ENCODE data around the gene RALBP1.

RALBP1 gene

DNA sequence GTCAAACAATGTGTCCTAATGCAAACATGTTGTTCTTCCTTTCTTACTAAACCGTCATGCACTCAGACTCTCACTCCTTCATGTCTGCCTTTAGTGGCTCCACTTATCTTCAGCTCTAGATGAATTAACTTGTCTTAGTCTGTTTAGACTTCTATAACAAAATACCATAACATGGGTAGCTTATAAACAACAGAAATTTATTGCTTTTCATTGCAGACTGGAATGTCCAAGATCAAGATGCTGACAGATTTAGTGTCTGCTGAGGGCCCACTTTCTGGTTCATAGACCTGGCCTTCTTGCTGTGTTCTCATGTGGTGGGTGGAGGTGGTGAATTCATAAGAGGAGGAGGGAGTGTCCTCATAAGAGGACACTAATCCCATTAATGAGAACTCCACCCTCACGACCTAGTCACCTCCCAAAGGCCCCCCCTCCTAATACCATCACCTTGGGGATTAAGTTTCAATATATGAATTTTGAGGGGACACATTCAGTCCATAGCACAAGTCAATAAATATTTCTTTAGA, 32.3 kb downstream of the RALBP1 start:
- no peak for DNase-seq (ENCODE audit: low read depth in 2 of 2, low spot score in 1 of 2)

DNA sequence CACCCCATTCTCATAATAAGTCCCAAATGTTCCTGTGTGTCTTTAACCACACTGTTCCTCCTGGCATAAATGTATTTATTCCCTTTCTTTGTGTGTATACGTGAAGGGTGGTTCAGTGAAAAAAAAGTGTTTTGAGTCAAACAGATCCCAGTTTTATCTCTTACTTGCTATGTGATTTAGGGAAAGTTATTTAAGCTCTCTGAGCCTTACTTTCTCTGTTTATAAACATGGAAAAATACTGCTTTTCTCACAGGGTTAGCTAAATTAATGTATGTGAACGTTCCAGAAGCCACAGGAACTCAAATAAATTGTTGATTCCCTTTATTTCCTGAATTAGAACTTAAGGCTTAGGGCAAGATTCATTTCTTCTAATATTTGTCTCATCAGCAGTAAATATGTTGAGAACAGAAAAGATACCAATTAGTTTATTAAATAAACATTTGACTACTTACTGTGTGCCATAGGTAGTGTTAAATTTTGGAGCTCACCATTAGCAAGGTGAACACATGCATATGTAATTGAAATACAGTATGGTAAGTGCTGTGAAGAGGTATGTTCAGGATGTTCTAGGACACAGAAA, 33.2 kb downstream of the RALBP1 start:
- no peak for DNase-seq (ENCODE audit: low read depth in 2 of 2, low spot score in 1 of 2)

DNA sequence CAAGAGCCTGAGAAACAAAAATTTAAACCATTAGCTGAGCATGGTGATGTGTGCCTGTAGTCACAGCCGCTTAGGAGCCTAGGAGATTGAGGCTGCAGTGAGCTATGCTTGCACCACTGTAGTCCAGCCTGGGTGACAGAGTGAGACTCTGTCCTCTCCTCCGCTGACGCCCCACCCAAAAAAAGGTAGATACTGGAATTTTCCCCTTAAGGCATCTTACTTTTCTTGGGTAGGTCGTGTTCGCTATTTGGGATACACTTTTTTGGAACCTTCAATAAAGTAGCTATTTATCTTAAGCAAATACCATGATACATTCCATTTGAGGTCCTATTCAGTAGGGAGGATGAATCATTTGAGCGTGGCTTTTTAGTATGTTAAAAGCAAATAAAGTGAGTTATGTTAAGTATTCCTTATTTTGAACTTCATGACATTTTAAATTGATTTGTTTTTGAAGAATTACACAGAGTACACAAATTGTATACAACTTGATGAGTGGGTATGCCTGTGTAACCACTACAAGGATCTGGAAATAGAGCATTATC, 38.7 kb downstream of the RALBP1 start:
- DNase-seq (ENCODE audit: low read depth in 2 of 2, low spot score in 1 of 2), result no peak

DNA sequence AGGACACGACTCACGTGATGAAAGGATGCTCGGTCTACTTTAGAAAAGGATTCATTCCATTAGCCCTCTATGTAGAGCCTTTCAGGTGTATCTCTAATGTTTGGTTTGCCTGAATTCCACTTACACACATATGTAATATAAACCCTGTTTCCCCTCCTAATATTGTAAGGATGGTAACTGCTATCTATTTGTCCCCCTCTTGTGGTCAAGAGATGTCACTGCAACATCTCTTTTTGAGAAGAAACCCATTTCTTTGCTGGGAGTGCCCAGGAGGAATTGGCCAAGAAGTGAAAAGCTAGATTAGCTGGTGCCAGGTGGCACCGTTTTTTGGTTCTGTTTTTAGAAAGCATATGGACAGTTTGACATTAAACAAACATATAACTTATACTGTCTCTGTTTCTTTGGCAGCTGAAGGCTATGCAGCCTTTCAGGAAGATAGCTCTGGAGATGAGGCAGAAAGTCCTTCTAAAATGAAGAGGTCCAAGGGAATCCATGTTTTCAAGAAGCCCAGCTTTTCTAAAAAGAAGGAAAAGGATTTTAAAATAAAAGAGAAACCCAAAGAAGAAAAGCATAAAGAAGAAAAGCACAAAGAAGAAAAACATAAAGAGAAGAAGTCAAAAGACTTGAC, 41.2 kb downstream of the RALBP1 start:
- no peak for DNase-seq (ENCODE audit: low read depth in 2 of 2, low spot score in 1 of 2)

DNA sequence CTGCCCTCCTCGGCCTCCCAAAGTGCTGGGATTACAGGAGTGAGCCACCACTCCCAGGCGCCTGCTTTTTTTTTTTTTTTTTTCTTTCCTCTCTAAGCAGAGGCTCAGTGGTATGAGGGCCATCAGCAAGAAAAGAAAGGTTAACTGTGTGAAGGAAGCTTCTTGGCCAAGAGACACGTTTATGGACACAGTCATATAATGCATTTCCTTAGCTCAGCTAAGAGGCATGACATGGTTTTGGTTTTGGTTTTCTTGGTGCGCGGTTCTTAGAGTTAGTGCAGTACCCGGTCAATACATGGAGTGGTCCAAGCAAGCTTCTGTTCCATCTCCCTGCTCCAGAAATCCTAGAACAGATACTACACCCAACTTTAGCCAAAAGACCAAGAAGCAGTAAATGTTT, 42.6 kb downstream of the RALBP1 start:
- DNase-seq (ENCODE audit: low read depth in 2 of 2, low spot score in 1 of 2), result no peak

DNA sequence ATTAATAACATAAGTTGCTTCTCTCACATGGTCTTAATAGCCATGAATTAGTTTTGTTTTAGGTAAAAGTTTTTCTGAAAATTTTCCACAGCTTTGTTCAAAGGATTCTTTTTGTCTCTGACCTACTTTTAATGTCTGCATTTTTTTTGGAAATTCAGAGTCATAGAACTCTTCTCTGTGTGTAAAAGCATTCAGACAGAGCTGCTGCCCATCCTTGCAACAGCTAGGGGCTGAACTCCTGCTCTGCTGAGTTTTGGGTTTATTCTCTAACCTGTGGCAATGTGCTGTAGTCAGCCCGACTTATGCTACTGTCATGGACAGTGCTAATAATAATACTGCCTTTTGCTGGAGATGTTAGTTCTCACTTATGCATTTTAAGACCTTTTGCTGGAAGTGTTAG, 44.1 kb downstream of the RALBP1 start:
- DNase-seq (ENCODE audit: low read depth in 2 of 2, low spot score in 1 of 2), result no peak

DNA sequence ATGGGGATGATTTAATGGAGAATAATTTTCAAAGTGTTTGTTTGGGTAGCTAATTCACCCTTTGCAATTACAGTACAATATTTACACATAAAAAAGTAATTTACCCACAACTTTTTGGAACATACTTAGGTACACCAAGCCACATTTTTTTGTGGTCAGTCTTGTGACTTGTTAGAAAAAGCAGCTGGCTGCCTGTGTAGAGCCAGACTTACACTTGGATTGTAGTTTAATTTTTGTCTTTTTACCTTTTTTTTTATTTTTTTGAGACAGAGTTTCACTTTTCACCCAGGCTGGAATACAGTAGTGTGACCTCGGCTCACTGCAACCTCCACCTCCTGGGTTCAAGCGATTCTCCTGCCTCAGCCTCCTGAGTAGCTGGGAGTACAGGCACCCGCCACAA, 45.4 kb downstream of the RALBP1 start:
- no peak for DNase-seq (ENCODE audit: low read depth in 2 of 2, low spot score in 1 of 2)

DNA sequence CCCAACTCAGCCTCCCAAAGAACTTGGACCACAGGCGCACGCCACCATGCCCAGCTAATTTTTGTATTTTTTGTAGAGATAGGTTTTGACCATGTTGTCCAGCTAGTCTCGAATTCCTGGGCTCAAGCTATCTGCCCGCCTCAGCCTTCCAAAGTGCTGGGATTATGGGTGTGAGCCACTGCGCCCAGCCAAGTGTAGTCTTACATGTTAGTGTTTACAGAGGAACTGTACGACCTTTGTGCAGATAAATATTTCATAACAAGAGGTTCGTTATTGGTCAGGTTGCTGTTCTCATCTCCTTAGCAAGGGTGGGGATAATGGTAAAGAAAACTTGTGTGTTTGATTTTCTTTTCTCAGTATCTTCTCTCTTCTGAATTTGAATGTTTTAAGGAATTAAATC, 46.5 kb downstream of the RALBP1 start:
- no peak for DNase-seq (ENCODE audit: low read depth in 2 of 2, low spot score in 1 of 2)

DNA sequence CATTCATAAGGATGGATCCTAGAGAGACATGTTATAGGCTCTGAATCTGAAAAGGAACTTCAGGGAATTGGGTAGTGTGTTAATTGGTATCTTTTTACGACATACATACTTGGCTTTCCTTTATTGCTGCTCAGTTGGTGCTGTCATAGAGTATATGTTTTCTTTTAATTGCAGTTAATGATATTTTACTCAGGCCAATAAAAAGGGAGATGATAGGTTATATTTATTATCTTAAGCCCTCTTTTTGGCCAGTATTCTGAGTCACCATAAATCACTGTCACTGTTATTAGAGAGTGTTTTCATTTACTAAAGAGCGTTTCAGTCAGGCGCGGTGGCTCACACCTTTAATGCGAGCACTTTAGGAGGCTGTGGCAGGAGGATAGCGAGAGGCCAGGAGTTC, 47.6 kb downstream of the RALBP1 start:
- DNase-seq (ENCODE audit: low read depth in 2 of 2, low spot score in 1 of 2), result no peak

DNA sequence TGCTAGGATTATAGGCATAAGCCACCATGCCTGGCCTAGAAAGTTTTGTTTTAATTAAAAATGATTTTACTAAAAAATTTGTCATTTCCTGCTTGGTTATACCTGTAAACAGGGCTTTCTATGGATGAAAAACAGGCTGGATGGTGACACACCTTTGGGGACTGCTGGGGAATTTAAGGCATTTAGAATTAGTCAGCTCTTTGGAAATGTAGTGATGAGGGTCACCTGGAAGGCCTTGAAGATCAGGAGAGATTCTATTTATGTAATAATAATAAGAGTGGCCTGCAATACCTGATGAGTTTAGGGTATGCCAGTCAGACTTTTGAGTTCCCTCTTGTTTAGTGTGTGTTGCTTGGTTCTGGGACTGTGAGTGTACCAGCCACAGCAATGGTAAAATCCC, 51.1 kb downstream of the RALBP1 start:
- DNase-seq (ENCODE audit: low read depth in 2 of 2, low spot score in 1 of 2), result no peak

DNA sequence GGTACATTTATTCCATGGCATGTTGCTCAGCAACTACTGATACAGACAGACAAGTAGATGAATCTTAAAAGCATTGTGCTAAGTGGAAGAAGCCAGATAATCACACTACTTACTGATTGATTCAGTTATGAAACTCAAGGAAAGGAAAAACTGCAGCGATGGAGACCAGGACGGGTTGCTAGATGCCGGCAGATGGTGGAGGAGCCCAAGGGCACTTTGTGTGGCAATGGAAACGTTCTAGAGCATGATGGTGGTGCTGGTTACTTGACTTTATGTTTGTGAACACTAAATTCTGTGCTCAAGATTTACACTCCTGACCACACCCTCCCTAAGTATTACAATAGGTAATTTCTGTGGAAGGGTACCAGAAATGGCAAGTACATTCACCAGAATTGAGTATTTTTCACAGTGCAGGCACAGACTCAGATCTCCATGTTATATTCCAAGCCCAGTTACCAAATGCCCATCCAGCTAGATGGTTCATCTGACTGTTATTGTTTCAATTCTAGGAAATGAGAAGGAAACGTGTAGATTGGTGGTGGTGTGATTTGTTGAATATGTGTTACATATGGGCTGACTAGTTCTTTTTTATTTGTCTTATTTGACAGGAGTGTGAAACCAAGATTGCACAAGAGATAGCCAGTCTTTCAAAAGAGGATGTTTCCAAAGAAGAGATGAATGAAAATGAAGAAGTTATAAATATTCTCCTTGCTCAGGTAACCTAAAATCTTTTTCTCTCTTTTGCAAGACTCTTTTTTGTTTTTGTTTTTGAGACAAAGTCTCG, 55.1 kb downstream of the RALBP1 start:
- DNase-seq (ENCODE audit: low read depth in 2 of 2, low spot score in 1 of 2), result no peak

DNA sequence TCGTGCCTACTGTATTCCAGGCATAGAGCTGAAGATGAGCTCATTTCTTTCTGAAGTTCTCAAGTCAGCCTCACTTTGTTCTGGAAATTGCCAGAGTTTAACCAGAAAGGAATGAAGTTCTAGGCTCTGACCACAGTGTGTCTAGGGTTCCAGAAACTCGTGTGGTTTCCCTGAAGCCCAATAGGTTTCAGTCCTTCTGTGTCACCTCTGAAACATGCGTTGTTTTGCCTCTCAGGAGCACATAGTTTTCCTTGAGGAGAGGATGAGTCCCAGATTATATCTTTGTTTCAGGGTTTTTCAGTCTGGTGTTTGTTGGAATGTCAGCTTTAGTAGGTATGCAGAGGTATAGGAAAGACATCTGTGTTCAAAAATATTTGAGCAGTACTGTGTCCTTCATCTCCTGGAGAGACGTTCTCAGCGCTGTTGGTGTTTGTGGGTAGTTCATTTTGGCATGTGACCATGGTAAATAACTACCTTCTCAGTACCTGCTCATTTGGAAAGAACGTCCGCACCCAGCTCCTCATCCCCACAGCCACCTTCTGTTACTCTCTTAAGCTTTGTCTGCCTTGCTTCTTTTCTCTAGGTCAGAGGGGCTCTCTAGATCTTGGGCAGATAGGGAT, 56.6 kb downstream of the RALBP1 start:
- DNase-seq (ENCODE audit: low read depth in 2 of 2, low spot score in 1 of 2), result no peak

DNA sequence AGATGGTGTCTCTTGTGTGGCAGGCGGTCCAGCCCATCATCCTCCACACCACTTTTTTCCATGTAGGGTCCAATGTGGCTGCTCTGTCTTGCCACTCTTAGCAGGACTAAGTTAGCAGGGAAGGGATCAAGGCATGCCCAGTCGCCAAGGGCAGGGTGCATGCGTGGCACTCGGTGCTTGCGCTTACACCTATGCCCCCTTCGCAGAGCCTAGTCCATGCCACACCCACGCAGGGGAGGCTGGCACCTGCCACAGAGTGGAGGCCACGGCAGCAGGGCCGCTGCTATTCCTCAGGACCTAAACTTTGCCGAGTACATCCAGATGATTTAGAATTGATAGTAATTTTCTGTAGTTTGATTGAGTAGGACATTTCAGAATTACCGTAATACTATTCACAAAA, 59.5 kb downstream of the RALBP1 start:
- no peak for DNase-seq (ENCODE audit: low read depth in 2 of 2, low spot score in 1 of 2)

DNA sequence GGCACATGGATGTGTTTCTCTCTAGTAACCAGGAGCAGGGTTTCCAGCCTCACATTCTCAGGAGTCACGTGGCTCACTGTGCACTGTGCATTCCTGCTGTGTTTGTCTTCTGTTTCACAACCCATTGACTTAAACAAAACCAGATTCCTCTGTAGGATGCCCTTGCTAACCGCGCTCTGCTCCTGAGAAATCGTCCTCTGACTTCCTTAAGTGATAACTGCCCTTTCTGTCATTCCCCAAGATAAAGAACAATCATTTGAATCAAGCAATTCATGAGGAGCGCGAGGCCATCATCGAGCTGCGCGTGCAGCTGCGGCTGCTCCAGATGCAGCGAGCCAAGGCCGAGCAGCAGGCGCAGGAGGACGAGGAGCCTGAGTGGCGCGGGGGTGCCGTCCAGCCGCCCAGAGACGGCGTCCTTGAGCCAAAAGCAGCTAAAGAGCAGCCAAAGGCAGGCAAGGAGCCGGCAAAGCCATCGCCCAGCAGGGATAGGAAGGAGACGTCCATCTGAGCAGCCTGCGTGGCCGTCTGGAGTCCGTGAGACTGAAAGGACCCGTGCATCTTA, 60.2 kb downstream of the RALBP1 start:
- no peak for DNase-seq (ENCODE audit: low read depth in 2 of 2, low spot score in 1 of 2)

DNA sequence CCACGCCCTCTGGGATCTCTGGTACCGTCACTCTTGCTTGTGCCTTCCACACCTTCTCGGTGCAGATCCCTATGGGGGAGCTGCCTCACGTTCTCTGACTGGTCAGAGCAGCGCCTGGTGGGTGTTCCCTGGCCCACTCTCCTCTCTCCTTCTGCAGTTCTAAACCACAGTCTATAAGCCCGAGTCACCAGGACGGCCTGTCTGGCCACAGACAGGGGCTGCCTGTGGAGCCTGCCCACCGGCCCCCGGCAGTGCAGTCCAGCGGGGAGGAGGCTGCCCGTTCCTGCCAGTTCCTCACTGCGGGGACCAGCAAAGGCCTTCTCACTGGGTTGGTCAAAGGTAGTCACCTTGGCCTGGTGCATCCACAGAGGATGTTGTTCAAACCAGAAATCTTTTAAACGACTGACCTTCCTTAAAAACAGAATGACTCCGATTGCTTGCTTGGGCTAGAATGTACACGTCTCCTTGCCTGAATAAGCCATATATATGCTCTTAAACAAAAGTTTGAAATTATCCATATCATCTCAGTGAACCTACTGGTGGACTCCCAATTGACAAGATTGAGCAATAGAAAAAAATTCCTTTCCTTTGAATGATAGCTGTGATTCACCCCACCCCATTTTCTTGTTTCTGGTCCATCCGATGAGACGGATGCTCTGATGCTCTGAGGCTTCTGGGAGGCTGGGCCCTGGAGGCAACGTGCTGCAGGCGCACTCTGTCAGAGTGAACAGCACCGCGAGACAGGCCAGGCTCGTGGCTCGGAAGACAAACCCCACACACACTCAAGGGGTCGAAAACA, 61.2 kb downstream of the RALBP1 start:
- DNase-seq (ENCODE audit: low read depth in 2 of 2, low spot score in 1 of 2), result no peak

DNA sequence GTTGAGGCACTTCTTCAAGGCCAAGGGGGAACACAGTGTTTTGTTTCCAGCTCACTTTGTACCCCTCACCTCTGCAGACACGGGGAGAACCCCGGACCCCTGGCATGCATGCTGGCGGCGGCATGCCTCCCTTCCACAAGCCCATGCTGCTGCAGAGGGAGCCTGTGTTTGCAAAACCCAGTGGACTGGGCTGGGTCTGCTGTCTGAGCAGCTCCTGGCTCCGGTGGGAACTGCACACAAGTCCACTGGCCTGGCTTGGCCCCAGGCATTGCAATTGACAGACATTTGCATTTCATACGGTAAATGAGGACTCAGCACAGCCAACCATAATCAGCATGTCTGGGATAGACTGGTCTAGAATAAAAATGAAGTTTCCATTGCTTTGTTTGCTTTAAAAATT, 62.4 kb downstream of the RALBP1 start:
- DNase-seq (ENCODE audit: low read depth in 2 of 2, low spot score in 1 of 2), result no peak

DNA sequence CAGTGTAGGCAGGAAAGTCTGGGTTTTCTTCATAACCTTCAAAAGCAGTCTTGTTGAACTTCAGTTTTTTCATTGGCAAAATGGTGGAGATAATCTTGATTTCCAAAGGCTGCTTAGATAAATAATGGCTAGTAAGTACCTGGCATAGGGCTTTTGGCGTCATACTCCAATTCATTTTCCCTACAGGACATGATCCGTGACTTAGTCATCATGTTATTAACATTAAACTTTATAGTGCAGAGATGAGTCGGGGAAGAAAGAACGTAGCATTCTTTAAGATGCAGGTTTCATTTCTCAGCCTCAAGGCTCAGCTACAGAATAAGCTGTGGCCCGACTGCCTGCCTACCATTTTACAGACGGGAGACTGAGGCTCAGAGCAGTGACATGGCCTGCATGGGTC, 64.0 kb downstream of the RALBP1 start:
- no peak for DNase-seq (ENCODE audit: low read depth in 2 of 2, low spot score in 1 of 2)

DNA sequence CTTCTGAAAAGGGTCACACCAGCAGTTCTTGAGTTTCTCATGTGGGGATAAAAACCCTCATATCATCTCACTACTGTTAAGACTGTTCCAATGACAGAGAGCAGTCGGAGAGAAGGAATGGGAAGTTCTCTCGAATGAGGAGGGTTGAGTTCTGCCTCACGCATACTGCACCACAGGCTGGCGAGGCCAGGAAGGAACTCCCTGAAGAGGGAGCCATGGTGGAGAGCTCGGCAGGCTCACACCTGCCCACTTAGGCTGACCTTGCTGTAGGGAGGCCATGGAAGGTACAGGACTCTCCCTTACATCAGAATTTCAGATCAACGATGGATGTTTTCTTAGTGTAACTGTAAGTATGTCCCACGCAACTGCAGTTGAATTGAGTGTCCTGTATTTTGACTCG, 64.6 kb downstream of the RALBP1 start:
- no peak for DNase-seq (ENCODE audit: low read depth in 2 of 2, low spot score in 1 of 2)

DNA sequence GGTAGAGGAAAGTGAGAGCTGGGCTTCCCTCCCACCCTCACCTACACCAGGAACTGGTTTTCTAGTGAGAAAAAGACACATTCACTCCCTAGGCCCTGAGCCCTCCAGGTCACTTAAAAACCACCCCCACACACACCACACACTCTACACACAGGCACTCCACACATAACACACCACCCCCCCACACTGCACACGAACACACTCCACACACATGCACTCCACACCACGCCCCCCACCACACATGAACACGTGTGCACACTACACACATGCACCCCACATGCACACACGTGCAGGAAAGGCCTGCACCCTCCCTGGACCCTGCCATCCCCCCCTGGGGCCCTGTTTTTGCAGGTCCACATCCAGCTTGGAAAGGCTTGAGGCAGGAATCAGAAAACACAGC, 67.6 kb downstream of the RALBP1 start:
- DNase-seq (ENCODE audit: low read depth in 2 of 2, low spot score in 1 of 2), result no peak

DNA sequence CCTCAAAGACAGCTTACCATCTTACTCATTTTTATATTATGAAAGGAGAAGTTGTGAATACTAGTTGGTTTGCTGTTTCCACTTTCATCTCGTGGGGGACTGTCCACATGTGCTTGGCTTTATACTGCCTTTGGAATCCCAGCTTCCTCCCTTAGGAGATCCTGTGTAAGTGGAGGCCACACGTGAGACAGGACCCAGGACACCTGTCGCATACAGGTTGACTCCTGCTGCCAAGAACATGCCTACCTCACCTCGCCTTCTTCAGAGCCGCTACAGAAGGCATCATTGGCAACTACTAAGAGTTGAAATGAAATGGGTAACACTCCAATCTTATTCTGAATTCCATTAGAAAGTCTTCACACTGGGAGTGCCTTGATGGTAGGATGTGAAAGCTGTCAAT, 69.7 kb downstream of the RALBP1 start:
- DNase-seq (ENCODE audit: low read depth in 2 of 2, low spot score in 1 of 2), result no peak

DNA sequence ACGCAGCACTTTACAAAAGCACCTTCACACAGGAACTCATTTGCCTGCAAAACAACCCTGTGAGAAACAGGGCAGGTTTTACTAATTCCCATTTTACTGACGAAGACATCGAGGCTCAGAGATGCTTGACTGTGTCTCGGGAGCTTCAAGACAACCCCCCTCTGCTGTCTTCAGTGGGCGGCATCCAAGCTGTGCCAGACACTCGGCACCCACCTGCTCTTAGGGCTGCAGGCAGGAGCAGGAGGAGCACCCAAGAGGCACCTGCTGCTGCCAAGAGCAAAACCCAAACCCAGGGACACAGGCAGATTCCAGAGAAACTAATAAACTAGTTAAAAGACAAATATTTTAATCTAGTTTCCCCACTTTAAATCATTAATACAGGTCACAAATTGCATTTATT, 71.2 kb downstream of the RALBP1 start:
- no peak for DNase-seq (ENCODE audit: low read depth in 2 of 2, low spot score in 1 of 2)

Measured in stimulated activated CD8-positive, alpha-beta memory T cell treated with anti-CD3 and anti-CD28 coated beads, Interleukin-4, amount 100 ng/mL, for 4 hours (primary cell).